ENCODE data around the gene OR10A5. TPM values are rescaled to one million over a fixed set of nuclear protein-coding genes. Genes with fewer than 3 reads are reported as not detected.
"Not testable (repeated sequence)": the region's sequence is repeated elsewhere in the genome, so short reads cannot be mapped to it uniquely, and the experiment has no call there.

Gene OR10A5
- polyA plus RNA-seq, 1 donor (not counting 4 experiments of a cell fraction or from before 2014, with no cell fraction given) = not detected

DNA sequence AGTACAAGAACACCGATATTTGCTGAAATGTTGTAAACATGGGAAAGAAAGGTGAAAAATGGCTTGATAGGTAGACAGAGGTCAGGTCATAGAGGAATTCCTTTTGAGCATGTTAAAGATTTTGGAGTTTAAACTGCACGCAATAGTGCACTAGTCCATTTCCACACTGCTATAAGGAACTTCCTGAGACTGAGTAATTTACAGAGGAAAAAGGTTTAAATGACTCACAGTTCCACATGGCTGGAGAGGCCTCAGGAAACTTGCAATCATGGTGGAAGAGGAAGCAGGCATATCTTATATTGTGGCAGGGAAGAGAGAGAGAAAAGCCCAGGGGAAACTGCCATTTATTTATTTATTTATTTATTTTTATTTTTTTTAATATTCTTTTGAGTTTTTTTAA lies 5.0 kb downstream of the OR10A5 start:
- DNase-seq (ENCODE audit: low read depth, low spot score) (no peak), FAIRE-seq (no peak)
- no peaks in the 10 kb centered on the region for H4K20me1 ChIP-seq (ENCODE audit: control insufficient read depth, extremely low read depth, insufficient read depth, low read length)
- no peak for TF ChIP-seq EZH2 (IDR thresholded peaks at IDR 0.05; ENCODE audit: low read length)
- TF ChIP-seq, protein P1, sequence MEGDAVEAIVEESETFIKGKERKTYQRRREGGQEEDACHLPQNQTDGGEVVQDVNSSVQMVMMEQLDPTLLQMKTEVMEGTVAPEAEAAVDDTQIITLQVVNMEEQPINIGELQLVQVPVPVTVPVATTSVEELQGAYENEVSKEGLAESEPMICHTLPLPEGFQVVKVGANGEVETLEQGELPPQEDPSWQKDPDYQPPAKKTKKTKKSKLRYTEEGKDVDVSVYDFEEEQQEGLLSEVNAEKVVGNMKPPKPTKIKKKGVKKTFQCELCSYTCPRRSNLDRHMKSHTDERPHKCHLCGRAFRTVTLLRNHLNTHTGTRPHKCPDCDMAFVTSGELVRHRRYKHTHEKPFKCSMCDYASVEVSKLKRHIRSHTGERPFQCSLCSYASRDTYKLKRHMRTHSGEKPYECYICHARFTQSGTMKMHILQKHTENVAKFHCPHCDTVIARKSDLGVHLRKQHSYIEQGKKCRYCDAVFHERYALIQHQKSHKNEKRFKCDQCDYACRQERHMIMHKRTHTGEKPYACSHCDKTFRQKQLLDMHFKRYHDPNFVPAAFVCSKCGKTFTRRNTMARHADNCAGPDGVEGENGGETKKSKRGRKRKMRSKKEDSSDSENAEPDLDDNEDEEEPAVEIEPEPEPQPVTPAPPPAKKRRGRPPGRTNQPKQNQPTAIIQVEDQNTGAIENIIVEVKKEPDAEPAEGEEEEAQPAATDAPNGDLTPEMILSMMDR (optimal IDR thresholded peaks at IDR 0.05 in 1 of 3, IDR thresholded peaks at IDR 0.05 in 1 of 3, conservative IDR thresholded peaks at IDR 0.05 in 1 of 3; ENCODE audit: extremely low read depth in 1 of 3, insufficient read depth in 2 of 3, low read length in 3 of 3) = no peak
- no peaks in the 10 kb centered on the region for H3K36me3 ChIP-seq (ENCODE audit: control insufficient read depth in 2 of 2, extremely low read depth in 1 of 2, insufficient read depth in 2 of 2, low read length in 2 of 2)
- H3K4me3 ChIP-seq (ENCODE audit: control insufficient read depth in 2 of 3, extremely low read depth in 1 of 3, insufficient read depth in 2 of 3, low read depth in 1 of 3, low read length in 3 of 3) = no peak overlapping the region
- H3K4me1 ChIP-seq (ENCODE audit: control insufficient read depth, extremely low read depth, insufficient read depth, low read length) = no peaks in the 10 kb centered on the region
- dilution Hi-C loops (cut with MboI; ENCODE audit: extremely low pct_ligation_motif_present, low sequenced_read_pairs) = no loop called here
- no peaks in the 10 kb centered on the region for H3K27me3 ChIP-seq (ENCODE audit: control insufficient read depth, extremely low read depth, insufficient read depth, low read length)
- no peaks in the 10 kb centered on the region for H3K79me2 ChIP-seq (ENCODE audit: control insufficient read depth, insufficient read depth, low read length)
- H2AFZ ChIP-seq (ENCODE audit: control insufficient read depth, low read length) = no peak overlapping the region
- no peaks in the 10 kb centered on the region for H3K9me1 ChIP-seq (ENCODE audit: control insufficient read depth, extremely low read depth, insufficient read depth, low read length)
- no peak overlapping the region for H3K9ac ChIP-seq (ENCODE audit: control insufficient read depth, extremely low read depth, insufficient read depth, low read length)
- H3K27ac ChIP-seq (ENCODE audit: control insufficient read depth, insufficient read depth, low read length) = no peak overlapping the region
- no peaks in the 10 kb centered on the region for H3K9me3 ChIP-seq (ENCODE audit: control insufficient read depth, low read depth, low read length)
- no peak overlapping the region for H3K4me2 ChIP-seq (ENCODE audit: control insufficient read depth, extremely low read depth, insufficient read depth, low read depth, low read length)

DNA sequence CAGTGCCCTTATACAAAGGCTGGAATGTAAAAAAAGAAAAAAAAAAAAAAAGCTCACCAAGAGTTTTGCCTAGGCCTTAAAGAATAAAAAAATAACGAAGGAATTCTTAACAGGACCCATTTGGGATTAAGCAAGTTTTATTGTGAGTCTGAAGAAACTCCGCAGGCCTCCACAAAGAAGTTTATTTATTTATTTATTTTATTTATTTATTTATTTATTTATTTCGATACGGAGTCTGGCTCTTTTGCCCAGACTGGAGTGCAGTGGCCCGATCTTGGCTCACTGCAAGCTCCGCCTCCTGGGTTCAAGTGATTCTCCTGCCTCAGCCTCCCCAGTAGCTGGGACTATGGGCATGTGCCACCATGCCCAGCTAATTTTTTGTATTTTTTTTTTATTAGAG lies 9.3 kb downstream of the OR10A5 start:
- H3K9ac ChIP-seq (ENCODE audit: control insufficient read depth, extremely low read depth, insufficient read depth, low read length); dilution Hi-C loops (cut with MboI; ENCODE audit: extremely low pct_ligation_motif_present, low sequenced_read_pairs); H3K27ac ChIP-seq (ENCODE audit: control insufficient read depth, insufficient read depth, low read length); H3K9me1 ChIP-seq (ENCODE audit: control insufficient read depth, extremely low read depth, insufficient read depth, low read length); H3K27me3 ChIP-seq (ENCODE audit: control insufficient read depth, extremely low read depth, insufficient read depth, low read length); DNase-seq (ENCODE audit: low read depth, low spot score); H3K79me2 ChIP-seq (ENCODE audit: control insufficient read depth, insufficient read depth, low read length); H3K36me3 ChIP-seq (ENCODE audit: control insufficient read depth in 2 of 2, extremely low read depth in 1 of 2, insufficient read depth in 2 of 2, low read length in 2 of 2); H3K4me2 ChIP-seq (ENCODE audit: control insufficient read depth, extremely low read depth, insufficient read depth, low read depth, low read length); H3K4me3 ChIP-seq (ENCODE audit: control insufficient read depth in 2 of 3, extremely low read depth in 1 of 3, insufficient read depth in 2 of 3, low read depth in 1 of 3, low read length in 3 of 3); H4K20me1 ChIP-seq (ENCODE audit: control insufficient read depth, extremely low read depth, insufficient read depth, low read length); H3K4me1 ChIP-seq (ENCODE audit: control insufficient read depth, extremely low read depth, insufficient read depth, low read length); FAIRE-seq; H3K9me3 ChIP-seq (ENCODE audit: control insufficient read depth, low read depth, low read length); H2AFZ ChIP-seq (ENCODE audit: control insufficient read depth, low read length): not testable (repeated sequence)

DNA sequence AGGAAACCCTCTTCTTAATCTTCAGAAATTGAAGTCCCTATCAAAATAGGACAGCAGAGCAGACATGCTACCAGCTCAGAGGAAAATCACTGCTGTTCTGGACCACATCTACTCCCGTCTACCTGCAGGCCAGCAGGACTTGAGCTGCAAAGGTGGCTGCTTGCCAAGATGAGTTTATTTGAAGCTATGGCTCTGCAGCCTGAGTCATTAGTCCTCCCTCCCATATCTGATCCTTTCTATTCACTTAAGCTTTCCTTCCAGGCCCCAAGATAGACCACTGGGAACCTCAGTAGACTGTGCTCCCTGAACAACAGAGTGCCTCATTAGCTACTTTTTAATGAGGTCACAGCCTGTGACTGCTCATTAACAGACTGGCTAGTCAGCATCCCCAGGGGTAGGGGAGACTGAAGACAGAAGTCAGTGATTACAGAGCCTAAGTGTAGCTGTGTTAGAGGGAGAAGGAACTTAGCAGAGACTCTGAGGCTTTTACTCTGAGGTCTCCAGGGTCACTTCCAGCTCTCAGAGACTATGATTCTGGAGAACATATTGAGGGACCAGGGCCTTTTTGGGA lies 10.6 kb downstream of the OR10A5 start:
- Histone ChIP-seq H3K9ac (ENCODE audit: control insufficient read depth, extremely low read depth, insufficient read depth, low read length) (no peak overlapping the region), H2AFZ (ENCODE audit: control insufficient read depth, low read length) (no peak overlapping the region), H3K36me3 (ENCODE audit: control insufficient read depth in 2 of 2, extremely low read depth in 1 of 2, insufficient read depth in 2 of 2, low read length in 2 of 2) (no peaks in the 10 kb centered on the region), H3K4me1 (ENCODE audit: control insufficient read depth, extremely low read depth, insufficient read depth, low read length) (no peaks in the 10 kb centered on the region), H3K9me1 (ENCODE audit: control insufficient read depth, extremely low read depth, insufficient read depth, low read length) (no peaks in the 10 kb centered on the region), H3K4me3 (ENCODE audit: control insufficient read depth in 2 of 3, extremely low read depth in 1 of 3, insufficient read depth in 2 of 3, low read depth in 1 of 3, low read length in 3 of 3) (no peak overlapping the region), H3K4me2 (ENCODE audit: control insufficient read depth, extremely low read depth, insufficient read depth, low read depth, low read length) (no peak overlapping the region), H3K27ac (ENCODE audit: control insufficient read depth, insufficient read depth, low read length) (no peak overlapping the region), H3K27me3 (ENCODE audit: control insufficient read depth, extremely low read depth, insufficient read depth, low read length) (no peaks in the 10 kb centered on the region), H4K20me1 (ENCODE audit: control insufficient read depth, extremely low read depth, insufficient read depth, low read length) (no peaks in the 10 kb centered on the region), H3K9me3 (ENCODE audit: control insufficient read depth, low read depth, low read length) (no peaks in the 10 kb centered on the region), H3K79me2 (ENCODE audit: control insufficient read depth, insufficient read depth, low read length) (no peaks in the 10 kb centered on the region)
- TF ChIP-seq EZH2 (IDR thresholded peaks at IDR 0.05; ENCODE audit: low read length) = no peak
- TF ChIP-seq, protein P1 (optimal IDR thresholded peaks at IDR 0.05 in 1 of 3, IDR thresholded peaks at IDR 0.05 in 1 of 3, conservative IDR thresholded peaks at IDR 0.05 in 1 of 3; ENCODE audit: extremely low read depth in 1 of 3, insufficient read depth in 2 of 3, low read length in 3 of 3) = no peak
- dilution Hi-C loops (cut with MboI; ENCODE audit: extremely low pct_ligation_motif_present, low sequenced_read_pairs) = no loop called here
- FAIRE-seq (no peak), DNase-seq (ENCODE audit: low read depth, low spot score) (peak; percentile 15)

Data from keratinocyte (primary cell).